ENCODE results near the gene TMEM98. TPM values are rescaled to one million over a fixed set of nuclear protein-coding genes. Genes with fewer than 3 reads are reported as not detected.
"Not testable (repeated sequence)": the region's sequence is repeated elsewhere in the genome, so short reads cannot be mapped to it uniquely, and the experiment has no call there.

Gene TMEM98
- total RNA-seq, 1 donor from 2014 or later, result 15.2 TPM

- DNase-seq (ENCODE audit: low spot score), result no peak
- ATAC-seq, result no peak
Observed at GRCh38 chr17:32913593-32913992, 14.4 kb upstream of the TMEM98 start.

GRCh38 chr17:32914181-32914580, 13.8 kb upstream of the TMEM98 start:
- no peak for ATAC-seq
- no peak for DNase-seq (ENCODE audit: low spot score)

GRCh38 chr17:32915245-32915644, 12.7 kb upstream of the TMEM98 start:
- ATAC-seq, result no peak
- DNase-seq (ENCODE audit: low spot score), result no peak

GRCh38 chr17:32916134-32916533, 11.8 kb upstream of the TMEM98 start:
- no peak for ATAC-seq
- no peak for DNase-seq (ENCODE audit: low spot score)

- DNase-seq (ENCODE audit: low spot score), result no peak
- ATAC-seq, result no peak
Observed at GRCh38 chr17:32917081-32917480, 10.9 kb upstream of the TMEM98 start.

GRCh38 chr17:32917842-32918241, 10.1 kb upstream of the TMEM98 start:
- ATAC-seq, result no peak
- DNase-seq (ENCODE audit: low spot score), result no peak

GRCh38 chr17:32919876-32920275, 8.1 kb upstream of the TMEM98 start:
- not testable (repeated sequence) for DNase-seq (ENCODE audit: low spot score); ATAC-seq

GRCh38 chr17:32920293-32920692, 7.7 kb upstream of the TMEM98 start:
- ATAC-seq (no peak), DNase-seq (ENCODE audit: low spot score) (no peak)

GRCh38 chr17:32921017-32921416, 6.9 kb upstream of the TMEM98 start:
- ATAC-seq (no peak), DNase-seq (ENCODE audit: low spot score) (no peak)

- not testable (repeated sequence) for DNase-seq (ENCODE audit: low spot score); ATAC-seq
Observed at GRCh38 chr17:32923905-32924304, 4.0 kb upstream of the TMEM98 start.

- no peak for DNase-seq (ENCODE audit: low spot score)
- ATAC-seq, result no peak
Observed at GRCh38 chr17:32926183-32926582, 1.8 kb upstream of the TMEM98 start.

- not testable (repeated sequence) for ATAC-seq; DNase-seq (ENCODE audit: low spot score)
Observed at GRCh38 chr17:32926789-32927188, 1.2 kb upstream of the TMEM98 start.

- DNase-seq (ENCODE audit: low spot score) (no peak), ATAC-seq (peak; percentile 62)
Observed at GRCh38 chr17:32927201-32927723, 691 bp upstream of the TMEM98 start.

- no peak for DNase-seq (ENCODE audit: low spot score)
- no peak for ATAC-seq
Observed at GRCh38 chr17:32928586-32929535, 908 bp downstream of the TMEM98 start.

- DNase-seq (ENCODE audit: low spot score) (no peak), ATAC-seq (no peak)
Observed at GRCh38 chr17:32929588-32929987, 1.6 kb downstream of the TMEM98 start.

- DNase-seq (ENCODE audit: low spot score), result no peak
- no peak for ATAC-seq
Observed at GRCh38 chr17:32930512-32930911, 2.6 kb downstream of the TMEM98 start.

GRCh38 chr17:32931686-32932085, 3.7 kb downstream of the TMEM98 start:
- no peak for ATAC-seq
- DNase-seq (ENCODE audit: low spot score), result no peak

GRCh38 chr17:32933881-32934280, 5.9 kb downstream of the TMEM98 start:
- no peak for DNase-seq (ENCODE audit: low spot score)
- no peak for ATAC-seq

- no peak for DNase-seq (ENCODE audit: low spot score)
- no peak for ATAC-seq
Observed at GRCh38 chr17:32935726-32936125, 7.8 kb downstream of the TMEM98 start.

GRCh38 chr17:32936186-32936893, 8.4 kb downstream of the TMEM98 start:
- ATAC-seq (no peak), DNase-seq (ENCODE audit: low spot score) (no peak)

GRCh38 chr17:32936894-32937500, 9.0 kb downstream of the TMEM98 start:
- peak; percentile 57 for DNase-seq (ENCODE audit: low spot score)

More at GRCh38 chr17:32936894-32937500, 9.0 kb downstream of the TMEM98 start:
- ATAC-seq, result peak; percentile 90

All from left lobe of liver (tissue), 2 donors.